SK-N-SH treated with all-trans-retinoic acid at 6 μM for 48 hours (cell line): ENCODE results near the gene TLDC2.
A peak's percentile ranks its signal among the peaks of the same experiment; 100 is the strongest.

Source experiments
- ATAC-seq: fragments of 200-7000 bp; cut with Tn5 transposase; 3 replicates; pipeline ENCODE4 v1.9.1; 2020; ENCODE audit warnings: mild to moderate bottlenecking, moderate library complexity
- BACH2 ChIP-seq: fragments of 250-450 bp; sonication (Bioruptor Pico); IDR thresholded peaks from 2 replicates; pipeline ENCODE4 v1.9.0; 2021; ENCODE audit warnings: mild to moderate bottlenecking, borderline replicate concordance
- CSDC2 ChIP-seq: fragments of 250-450 bp; sonication (Bioruptor Pico); IDR thresholded peaks from 2 replicates; pipeline ENCODE4 v1.5.0; 2020; ENCODE audit warnings: mild to moderate bottlenecking, moderate library complexity
- ESRRG ChIP-seq: fragments of 250-450 bp; sonication (Bioruptor Pico); IDR thresholded peaks from 2 replicates; pipeline ENCODE4 v1.6.1; 2021; ENCODE audit warnings: mild to moderate bottlenecking
- GLIS3 ChIP-seq: fragments of 250-450 bp; sonication (Bioruptor Pico); IDR thresholded peaks from 2 replicates; pipeline ENCODE4 v1.5.0; 2020; ENCODE audit warnings: mild to moderate bottlenecking, moderate library complexity
- ISL1 ChIP-seq: fragments of 250-450 bp; sonication (Bioruptor Pico); IDR thresholded peaks from 2 replicates; pipeline ENCODE4 v2.1.2; 2022; ENCODE audit warnings: mild to moderate bottlenecking, moderate library complexity
- OSR1 ChIP-seq: fragments of 250-450 bp; sonication (Bioruptor Pico); IDR thresholded peaks from 2 replicates; pipeline ENCODE4 v1.8.0; 2022; ENCODE audit warnings: moderate library complexity, mild to moderate bottlenecking, inconsistent platforms
- PPARA ChIP-seq: fragments of 250-450 bp; sonication (Bioruptor Pico); IDR thresholded peaks from 2 replicates; pipeline ENCODE4 v1.5.0; 2020; ENCODE audit warnings: mild to moderate bottlenecking, borderline replicate concordance
- SNAI2 ChIP-seq: fragments of 250-450 bp; sonication (Bioruptor Pico); IDR thresholded peaks from 2 replicates; pipeline ENCODE4 v1.5.0; 2020; ENCODE audit warnings: mild to moderate bottlenecking, moderate library complexity
- TOX ChIP-seq: fragments of 250-450 bp; sonication (Bioruptor Pico); IDR thresholded peaks from 2 replicates; pipeline ENCODE4 v1.8.0; 2021; ENCODE audit warnings: mild to moderate bottlenecking, moderate library complexity, borderline replicate concordance
- ZC3H10 ChIP-seq: fragments of 250-450 bp; sonication (Bioruptor Pico); IDR thresholded peaks from 2 replicates; pipeline ENCODE4 v1.5.1; 2021; ENCODE audit warnings: mild to moderate bottlenecking, moderate library complexity
- ZFP3 ChIP-seq: fragments of 250-450 bp; sonication (Bioruptor Pico); IDR thresholded peaks from 2 replicates; pipeline ENCODE4 v1.5.0; 2020; ENCODE audit warnings: mild to moderate bottlenecking, moderate library complexity
- ZFP30 ChIP-seq: fragments of 450-650 bp; formaldehyde crosslinking; IDR thresholded peaks from 2 replicates; pipeline ENCODE4 v1.5.0; 2022; ENCODE audit warnings: mild to moderate bottlenecking, moderate library complexity
- ZNF565 ChIP-seq: fragments of 450-650 bp; formaldehyde crosslinking; conservative IDR thresholded peaks from 2 replicates; pipeline ENCODE4 v1.5.0; 2020; ENCODE audit warnings: low read depth, mild to moderate bottlenecking, moderate library complexity
- ZNF70 ChIP-seq: fragments of 450-650 bp; formaldehyde crosslinking; IDR thresholded peaks from 2 replicates; pipeline ENCODE4 v1.5.0; 2020; ENCODE audit warnings: mild to moderate bottlenecking, moderate library complexity
- TF ChIP-seq, protein P1 (sequence below): fragments of 250-450 bp; sonication (Bioruptor Pico); IDR thresholded peaks from 2 replicates; pipeline ENCODE4 v1.5.1; 2021; ENCODE audit warnings: mild to moderate bottlenecking, moderate library complexity
- TF ChIP-seq, protein P2 (sequence below): fragments of 250-450 bp; sonication (Bioruptor Pico); IDR thresholded peaks from 2 replicates; pipeline ENCODE4 v1.5.1; 2020; ENCODE audit warnings: low read depth, mild to moderate bottlenecking, moderate library complexity
- TF ChIP-seq, protein P3 (sequence below): fragments of 250-450 bp; sonication (Bioruptor Pico); IDR thresholded peaks from 2 replicates; pipeline ENCODE4 v1.5.0; 2020; ENCODE audit warnings: mild to moderate bottlenecking, moderate library complexity
- TF ChIP-seq, protein P4 (sequence below): fragments of 250-450 bp; sonication (Bioruptor Pico); IDR thresholded peaks from 2 replicates; pipeline ENCODE4 v1.8.0; 2020; ENCODE audit warnings: mild to moderate bottlenecking, moderate library complexity, borderline replicate concordance
- TF ChIP-seq, protein P5 (sequence below): fragments of 250-450 bp; sonication (Bioruptor Pico); IDR thresholded peaks from 2 replicates; pipeline ENCODE4 v1.8.0; 2021; ENCODE audit warnings: low read depth, mild to moderate bottlenecking, moderate library complexity, borderline replicate concordance

TLDC2 gene

DNA sequence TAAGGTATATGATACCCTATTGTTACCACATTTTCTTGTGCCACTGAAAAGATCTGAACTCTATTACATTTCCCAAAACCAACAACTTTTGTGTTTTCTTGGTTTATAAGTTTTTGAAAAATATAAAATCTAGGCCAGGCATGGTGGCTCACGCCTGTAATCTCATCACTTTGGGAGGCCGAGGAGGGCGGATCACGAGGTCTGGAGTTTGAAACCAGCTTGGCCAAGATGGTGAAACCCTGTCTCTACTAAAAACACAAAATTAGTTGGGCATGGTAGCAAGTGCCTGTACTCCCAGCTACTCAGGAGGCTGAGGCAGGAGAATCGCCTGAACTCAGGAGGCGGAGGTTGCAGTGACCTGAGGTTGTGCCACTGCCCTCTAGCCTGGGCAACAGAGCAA lies 41.3 kb downstream of the TLDC2 start:
- TF ChIP-seq, protein P1, sequence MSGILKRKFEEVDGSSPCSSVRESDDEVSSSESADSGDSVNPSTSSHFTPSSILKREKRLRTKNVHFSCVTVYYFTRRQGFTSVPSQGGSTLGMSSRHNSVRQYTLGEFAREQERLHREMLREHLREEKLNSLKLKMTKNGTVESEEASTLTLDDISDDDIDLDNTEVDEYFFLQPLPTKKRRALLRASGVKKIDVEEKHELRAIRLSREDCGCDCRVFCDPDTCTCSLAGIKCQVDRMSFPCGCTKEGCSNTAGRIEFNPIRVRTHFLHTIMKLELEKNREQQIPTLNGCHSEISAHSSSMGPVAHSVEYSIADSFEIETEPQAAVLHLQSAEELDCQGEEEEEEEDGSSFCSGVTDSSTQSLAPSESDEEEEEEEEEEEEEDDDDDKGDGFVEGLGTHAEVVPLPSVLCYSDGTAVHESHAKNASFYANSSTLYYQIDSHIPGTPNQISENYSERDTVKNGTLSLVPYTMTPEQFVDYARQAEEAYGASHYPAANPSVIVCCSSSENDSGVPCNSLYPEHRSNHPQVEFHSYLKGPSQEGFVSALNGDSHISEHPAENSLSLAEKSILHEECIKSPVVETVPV (CRISPR knock-in tag): no peak
- TF ChIP-seq SNAI2 (CRISPR knock-in tag): no peak
- no peak for TF ChIP-seq ZC3H10 (CRISPR knock-in tag)
- TF ChIP-seq, protein P2, sequence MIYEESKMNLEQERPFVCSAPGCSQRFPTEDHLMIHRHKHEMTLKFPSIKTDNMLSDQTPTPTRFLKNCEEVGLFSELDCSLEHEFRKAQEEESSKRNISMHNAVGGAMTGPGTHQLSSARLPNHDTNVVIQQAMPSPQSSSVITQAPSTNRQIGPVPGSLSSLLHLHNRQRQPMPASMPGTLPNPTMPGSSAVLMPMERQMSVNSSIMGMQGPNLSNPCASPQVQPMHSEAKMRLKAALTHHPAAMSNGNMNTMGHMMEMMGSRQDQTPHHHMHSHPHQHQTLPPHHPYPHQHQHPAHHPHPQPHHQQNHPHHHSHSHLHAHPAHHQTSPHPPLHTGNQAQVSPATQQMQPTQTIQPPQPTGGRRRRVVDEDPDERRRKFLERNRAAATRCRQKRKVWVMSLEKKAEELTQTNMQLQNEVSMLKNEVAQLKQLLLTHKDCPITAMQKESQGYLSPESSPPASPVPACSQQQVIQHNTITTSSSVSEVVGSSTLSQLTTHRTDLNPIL (CRISPR knock-in tag): no peak
- no peak for TF ChIP-seq BACH2 (CRISPR knock-in tag)
- TF ChIP-seq PPARA: no peak
- TF ChIP-seq ZFP3 (CRISPR knock-in tag): no peak
- TF ChIP-seq, protein P3, sequence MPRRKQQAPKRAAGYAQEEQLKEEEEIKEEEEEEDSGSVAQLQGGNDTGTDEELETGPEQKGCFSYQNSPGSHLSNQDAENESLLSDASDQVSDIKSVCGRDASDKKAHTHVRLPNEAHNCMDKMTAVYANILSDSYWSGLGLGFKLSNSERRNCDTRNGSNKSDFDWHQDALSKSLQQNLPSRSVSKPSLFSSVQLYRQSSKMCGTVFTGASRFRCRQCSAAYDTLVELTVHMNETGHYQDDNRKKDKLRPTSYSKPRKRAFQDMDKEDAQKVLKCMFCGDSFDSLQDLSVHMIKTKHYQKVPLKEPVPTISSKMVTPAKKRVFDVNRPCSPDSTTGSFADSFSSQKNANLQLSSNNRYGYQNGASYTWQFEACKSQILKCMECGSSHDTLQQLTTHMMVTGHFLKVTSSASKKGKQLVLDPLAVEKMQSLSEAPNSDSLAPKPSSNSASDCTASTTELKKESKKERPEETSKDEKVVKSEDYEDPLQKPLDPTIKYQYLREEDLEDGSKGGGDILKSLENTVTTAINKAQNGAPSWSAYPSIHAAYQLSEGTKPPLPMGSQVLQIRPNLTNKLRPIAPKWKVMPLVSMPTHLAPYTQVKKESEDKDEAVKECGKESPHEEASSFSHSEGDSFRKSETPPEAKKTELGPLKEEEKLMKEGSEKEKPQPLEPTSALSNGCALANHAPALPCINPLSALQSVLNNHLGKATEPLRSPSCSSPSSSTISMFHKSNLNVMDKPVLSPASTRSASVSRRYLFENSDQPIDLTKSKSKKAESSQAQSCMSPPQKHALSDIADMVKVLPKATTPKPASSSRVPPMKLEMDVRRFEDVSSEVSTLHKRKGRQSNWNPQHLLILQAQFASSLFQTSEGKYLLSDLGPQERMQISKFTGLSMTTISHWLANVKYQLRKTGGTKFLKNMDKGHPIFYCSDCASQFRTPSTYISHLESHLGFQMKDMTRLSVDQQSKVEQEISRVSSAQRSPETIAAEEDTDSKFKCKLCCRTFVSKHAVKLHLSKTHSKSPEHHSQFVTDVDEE (CRISPR knock-in tag): no peak
- no peak for TF ChIP-seq CSDC2 (CRISPR knock-in tag)
- TF ChIP-seq GLIS3 (CRISPR knock-in tag): no peak
- no peak for ATAC-seq

DNA sequence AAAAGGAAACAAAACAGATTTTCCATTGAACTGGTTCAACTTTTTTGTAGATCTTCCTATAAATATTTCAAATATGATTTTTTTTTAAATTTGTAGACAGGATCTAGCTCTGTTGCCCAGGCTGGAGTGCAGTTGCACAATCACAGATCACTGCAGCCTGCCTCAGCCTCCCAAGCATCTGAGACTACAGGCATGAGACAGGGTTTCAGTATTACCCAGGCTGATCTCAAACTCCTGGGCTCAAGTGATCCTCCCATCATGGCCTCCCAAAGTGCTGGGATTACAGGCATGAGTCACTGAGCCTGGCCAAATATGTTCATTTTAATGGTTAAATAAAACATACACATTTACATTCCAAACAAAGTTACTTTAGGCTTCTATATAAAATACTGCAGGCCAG lies 42.0 kb downstream of the TLDC2 start:
- TF ChIP-seq ZNF565 (CRISPR knock-in tag): no peak
- TF ChIP-seq SNAI2 (CRISPR knock-in tag): no peak
- TF ChIP-seq TOX (CRISPR knock-in tag): no peak
- TF ChIP-seq, protein P2 (CRISPR knock-in tag): no peak
- TF ChIP-seq, protein P4, sequence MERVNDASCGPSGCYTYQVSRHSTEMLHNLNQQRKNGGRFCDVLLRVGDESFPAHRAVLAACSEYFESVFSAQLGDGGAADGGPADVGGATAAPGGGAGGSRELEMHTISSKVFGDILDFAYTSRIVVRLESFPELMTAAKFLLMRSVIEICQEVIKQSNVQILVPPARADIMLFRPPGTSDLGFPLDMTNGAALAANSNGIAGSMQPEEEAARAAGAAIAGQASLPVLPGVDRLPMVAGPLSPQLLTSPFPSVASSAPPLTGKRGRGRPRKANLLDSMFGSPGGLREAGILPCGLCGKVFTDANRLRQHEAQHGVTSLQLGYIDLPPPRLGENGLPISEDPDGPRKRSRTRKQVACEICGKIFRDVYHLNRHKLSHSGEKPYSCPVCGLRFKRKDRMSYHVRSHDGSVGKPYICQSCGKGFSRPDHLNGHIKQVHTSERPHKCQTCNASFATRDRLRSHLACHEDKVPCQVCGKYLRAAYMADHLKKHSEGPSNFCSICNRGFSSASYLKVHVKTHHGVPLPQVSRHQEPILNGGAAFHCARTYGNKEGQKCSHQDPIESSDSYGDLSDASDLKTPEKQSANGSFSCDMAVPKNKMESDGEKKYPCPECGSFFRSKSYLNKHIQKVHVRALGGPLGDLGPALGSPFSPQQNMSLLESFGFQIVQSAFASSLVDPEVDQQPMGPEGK (CRISPR knock-in tag): no peak
- TF ChIP-seq ISL1 (CRISPR knock-in tag): no peak
- no peak for TF ChIP-seq ZFP3 (CRISPR knock-in tag)
- no peak for TF ChIP-seq ZC3H10 (CRISPR knock-in tag)
- ATAC-seq: no peak

DNA sequence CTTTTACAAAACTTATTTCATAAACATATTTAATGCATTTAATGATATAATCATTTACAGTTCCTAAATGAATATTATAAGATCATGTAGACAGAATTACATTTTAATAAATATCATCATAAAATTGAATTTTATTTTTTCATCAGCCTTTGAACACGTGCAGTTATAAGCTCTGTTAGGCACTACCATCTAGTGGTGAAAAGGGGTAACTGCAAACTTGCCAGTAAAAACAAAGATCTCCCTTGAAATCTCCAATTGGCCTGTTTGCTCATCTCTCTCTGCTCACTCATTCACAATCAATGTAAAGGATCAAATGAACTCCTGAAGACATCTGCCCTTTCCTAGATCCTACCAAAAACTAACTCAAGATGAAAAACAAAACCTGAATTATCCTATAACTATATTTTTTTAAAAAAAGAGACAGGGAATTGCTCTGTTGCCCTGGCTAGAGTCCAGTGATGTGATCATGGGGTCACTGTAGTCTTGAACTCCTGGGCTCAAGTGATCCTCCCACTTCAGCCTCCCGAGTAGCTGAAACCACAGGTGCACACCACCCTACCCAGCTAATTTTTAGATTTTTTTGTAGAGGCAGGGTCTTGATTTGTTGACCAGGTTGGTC lies 43.9 kb downstream of the TLDC2 start:
- peak; percentile 79 for ATAC-seq
- TF ChIP-seq, protein P2 (CRISPR knock-in tag): no peak
- TF ChIP-seq GLIS3 (CRISPR knock-in tag): no peak
- no peak for TF ChIP-seq ZFP3 (CRISPR knock-in tag)
- TF ChIP-seq PPARA: no peak
- no peak for TF ChIP-seq ZNF70
- TF ChIP-seq ZNF565 (CRISPR knock-in tag): no peak
- TF ChIP-seq, protein P5, sequence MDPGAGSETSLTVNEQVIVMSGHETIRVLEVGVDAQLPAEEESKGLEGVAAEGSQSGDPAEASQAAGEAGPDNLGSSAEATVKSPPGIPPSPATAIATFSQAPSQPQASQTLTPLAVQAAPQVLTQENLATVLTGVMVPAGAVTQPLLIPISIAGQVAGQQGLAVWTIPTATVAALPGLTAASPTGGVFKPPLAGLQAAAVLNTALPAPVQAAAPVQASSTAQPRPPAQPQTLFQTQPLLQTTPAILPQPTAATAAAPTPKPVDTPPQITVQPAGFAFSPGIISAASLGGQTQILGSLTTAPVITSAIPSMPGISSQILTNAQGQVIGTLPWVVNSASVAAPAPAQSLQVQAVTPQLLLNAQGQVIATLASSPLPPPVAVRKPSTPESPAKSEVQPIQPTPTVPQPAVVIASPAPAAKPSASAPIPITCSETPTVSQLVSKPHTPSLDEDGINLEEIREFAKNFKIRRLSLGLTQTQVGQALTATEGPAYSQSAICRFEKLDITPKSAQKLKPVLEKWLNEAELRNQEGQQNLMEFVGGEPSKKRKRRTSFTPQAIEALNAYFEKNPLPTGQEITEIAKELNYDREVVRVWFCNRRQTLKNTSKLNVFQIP: no peak
- no peak for TF ChIP-seq ESRRG (CRISPR knock-in tag)
- TF ChIP-seq, protein P1 (CRISPR knock-in tag): no peak
- no peak for TF ChIP-seq ZFP30 (CRISPR knock-in tag)
- TF ChIP-seq, protein P3 (CRISPR knock-in tag): no peak
- TF ChIP-seq OSR1 (CRISPR knock-in tag): no peak
- TF ChIP-seq CSDC2 (CRISPR knock-in tag): no peak
